Activated CD4-positive, alpha-beta T cell treated with anti-CD3 and anti-CD28 coated beads, Interleukin-2, amount 10 ng/mL, durations not matched to agents 24 days and 14 days (primary cell): Measurements from ENCODE around the gene MRC2. TPM values are rescaled to one million over a fixed set of nuclear protein-coding genes. Genes with fewer than 3 reads are reported as not detected.
"Not testable (repeated sequence)": the region's sequence is repeated elsewhere in the genome, so short reads cannot be mapped to it uniquely, and the experiment has no call there.

Source experiments
- DNase-seq: peaks from one replicate; pipeline ENCODE4 v3.0.0; 2022
- H3K27ac Mint-ChIP-seq: one replicate; pipeline ENCODE4 v1.8.0; 2022; ENCODE audit warnings: mild to moderate bottlenecking, mixed read lengths
- H3K27me3 Mint-ChIP-seq: one replicate; pipeline ENCODE4 v1.8.0; 2022; ENCODE audit warnings: mixed read lengths
- H3K36me3 Mint-ChIP-seq: one replicate; pipeline ENCODE4 v1.8.0; 2022; ENCODE audit warnings: low read depth, mild to moderate bottlenecking, mixed read lengths
- H3K4me1 Mint-ChIP-seq: one replicate; pipeline ENCODE4 v1.8.0; 2021; ENCODE audit warnings: mixed read lengths
- H3K4me3 Mint-ChIP-seq: one replicate; pipeline ENCODE4 v1.8.0; 2022; ENCODE audit warnings: mild to moderate bottlenecking, moderate library complexity, mixed read lengths
- H3K9me3 Mint-ChIP-seq: one replicate; pipeline ENCODE4 v1.8.0; 2021; ENCODE audit warnings: mixed read lengths
- intact Hi-C: fragments of 100-400 bp; cut with micrococcal nuclease; formaldehyde crosslinking; loops from one replicate; pipeline ENCODE4 v1.15.1; 2023
- total RNA-seq: library from RNA; stranded (reverse); gene quantifications from 2 replicates; pipeline ENCODE4 v1.2.3, GENCODE V29; 2022

Gene MRC2
- total RNA-seq, 1 donor from 2014 or later = 2.4 TPM

DNA sequence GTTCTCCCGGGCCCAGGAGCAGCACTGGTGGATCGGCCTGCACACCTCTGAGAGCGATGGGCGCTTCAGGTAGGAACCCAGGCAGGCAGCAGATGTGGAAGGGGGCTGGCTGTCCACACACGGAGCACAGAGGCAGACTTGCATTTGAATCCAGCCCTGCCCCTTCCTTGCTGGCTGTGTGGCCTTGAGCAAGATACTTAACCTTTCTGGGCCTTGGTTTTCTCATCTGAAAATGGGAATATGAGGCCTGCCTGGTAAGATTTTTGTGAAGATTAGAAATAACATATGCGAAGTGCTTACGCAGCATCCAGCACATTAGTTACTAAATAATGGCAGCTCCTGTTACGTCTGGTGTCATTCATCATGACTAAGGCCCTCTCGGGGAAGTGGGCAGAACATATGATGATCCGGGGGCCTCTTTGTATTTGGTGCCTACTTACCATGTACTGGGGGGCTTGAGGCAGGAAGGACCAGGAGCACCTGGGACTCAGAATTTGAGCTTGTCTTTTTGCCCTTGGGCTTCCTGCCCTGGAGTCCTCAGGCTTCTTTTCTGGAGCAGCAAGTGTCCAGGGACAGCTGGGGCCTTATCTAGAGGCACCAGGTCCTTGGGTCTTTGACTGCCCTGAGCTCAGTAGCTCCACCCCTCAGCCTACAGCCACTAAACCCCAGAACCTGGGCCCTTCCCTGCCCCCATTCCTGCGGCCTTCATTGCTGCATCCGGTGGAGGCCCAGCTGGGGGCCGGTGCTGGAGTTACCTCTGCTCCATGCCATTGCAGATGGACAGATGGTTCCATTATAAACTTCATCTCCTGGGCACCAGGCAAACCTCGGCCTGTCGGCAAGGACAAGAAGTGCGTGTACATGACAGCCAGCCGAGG is 53.8 kb downstream of the MRC2 start:
- Mint-ChIP-seq H3K27ac (no peak overlapping the region), H3K27me3 (peaks cover 1% of the 10 kb centered on the region), H3K4me3 (no peak overlapping the region), H3K4me1 (no peaks in the 10 kb centered on the region), H3K9me3 (no peaks in the 10 kb centered on the region), H3K36me3 (no peaks in the 10 kb centered on the region)
- intact Hi-C loops = no loop called here
- DNase-seq = no peak

GRCh38 chr17:62681939-62682381 is 54.5 kb downstream of the MRC2 start:
- no peak for DNase-seq
- no peak overlapping the region for H3K27ac Mint-ChIP-seq
- no peak overlapping the region for H3K4me3 Mint-ChIP-seq
- peaks cover 1% of the 10 kb centered on the region for H3K27me3 Mint-ChIP-seq
- H3K9me3 Mint-ChIP-seq = no peaks in the 10 kb centered on the region
- intact Hi-C loops = no loop called here
- no peaks in the 10 kb centered on the region for H3K36me3 Mint-ChIP-seq
- no peaks in the 10 kb centered on the region for H3K4me1 Mint-ChIP-seq

GRCh38 chr17:62684179-62684578 is 56.7 kb downstream of the MRC2 start:
- intact Hi-C loops = no loop called here
- H3K4me1 Mint-ChIP-seq = no peaks in the 10 kb centered on the region
- peaks cover 1% of the 10 kb centered on the region for H3K27me3 Mint-ChIP-seq
- H3K36me3 Mint-ChIP-seq = no peaks in the 10 kb centered on the region
- H3K27ac Mint-ChIP-seq = no peak overlapping the region
- H3K4me3 Mint-ChIP-seq = no peak overlapping the region
- no peak for DNase-seq
- H3K9me3 Mint-ChIP-seq = no peaks in the 10 kb centered on the region

DNA sequence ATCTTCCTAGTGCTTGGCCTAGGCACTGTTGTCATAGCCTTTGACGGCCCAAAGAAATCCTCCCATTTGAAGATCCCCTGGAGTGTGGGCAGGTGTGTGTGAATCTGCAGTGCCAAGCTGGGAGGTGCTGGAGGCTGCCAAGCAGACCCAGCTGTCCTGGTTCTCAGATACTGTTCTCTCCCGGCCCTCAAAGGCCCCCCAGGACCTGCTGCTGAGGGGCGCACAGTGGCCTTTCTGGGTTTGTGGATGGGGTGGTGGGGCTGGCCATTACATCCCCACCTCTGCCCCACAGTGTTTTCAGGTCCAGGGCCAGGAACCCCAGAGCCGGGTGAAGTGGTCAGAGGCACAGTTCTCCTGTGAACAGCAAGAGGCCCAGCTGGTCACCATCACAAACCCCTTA is 60.5 kb downstream of the MRC2 start:
- Mint-ChIP-seq H3K36me3 (no peaks in the 10 kb centered on the region), H3K9me3 (no peaks in the 10 kb centered on the region), H3K4me3 (no peak overlapping the region), H3K4me1 (no peaks in the 10 kb centered on the region), H3K27me3 (peaks cover 1% of the 10 kb centered on the region), H3K27ac (no peak overlapping the region)
- intact Hi-C loops = no loop called here
- no peak for DNase-seq

DNA sequence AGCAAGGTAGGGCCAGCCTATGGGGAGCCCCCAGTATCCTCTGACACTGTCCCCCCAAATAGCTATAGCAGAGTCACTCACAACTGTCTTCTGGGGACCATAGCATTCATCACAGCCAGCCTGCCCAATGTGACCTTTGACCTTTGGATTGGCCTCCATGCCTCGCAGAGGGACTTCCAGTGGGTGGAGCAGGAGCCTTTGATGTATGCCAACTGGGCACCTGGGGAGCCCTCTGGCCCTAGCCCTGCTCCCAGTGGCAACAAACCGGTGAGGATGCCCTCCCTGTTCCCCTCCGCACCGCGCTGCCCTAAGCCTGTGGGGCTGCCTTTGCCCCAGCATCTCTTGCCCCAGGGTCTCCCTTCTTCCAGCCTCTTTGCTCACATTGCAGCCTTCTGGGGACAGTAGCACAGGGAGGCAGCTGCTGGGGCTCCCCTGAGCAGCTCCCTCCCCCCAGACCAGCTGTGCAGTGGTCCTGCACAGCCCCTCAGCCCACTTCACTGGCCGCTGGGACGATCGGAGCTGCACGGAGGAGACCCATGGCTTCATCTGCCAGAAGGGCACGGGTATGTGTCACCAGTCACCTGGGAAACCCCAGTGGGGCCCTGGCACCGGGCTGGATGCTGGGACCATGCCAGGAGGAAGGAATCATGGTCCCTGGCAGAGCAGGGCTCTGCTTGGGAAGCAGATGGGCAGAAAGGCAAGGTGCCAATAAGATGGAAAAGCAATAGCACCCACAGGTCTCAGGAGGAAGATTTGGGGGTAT is 61.1 kb downstream of the MRC2 start:
- Mint-ChIP-seq H3K4me1 (no peaks in the 10 kb centered on the region), H3K27me3 (peaks cover 1% of the 10 kb centered on the region), H3K36me3 (no peaks in the 10 kb centered on the region), H3K27ac (no peak overlapping the region), H3K4me3 (no peak overlapping the region), H3K9me3 (no peaks in the 10 kb centered on the region)
- intact Hi-C loops = no loop called here
- DNase-seq = no peak

DNA sequence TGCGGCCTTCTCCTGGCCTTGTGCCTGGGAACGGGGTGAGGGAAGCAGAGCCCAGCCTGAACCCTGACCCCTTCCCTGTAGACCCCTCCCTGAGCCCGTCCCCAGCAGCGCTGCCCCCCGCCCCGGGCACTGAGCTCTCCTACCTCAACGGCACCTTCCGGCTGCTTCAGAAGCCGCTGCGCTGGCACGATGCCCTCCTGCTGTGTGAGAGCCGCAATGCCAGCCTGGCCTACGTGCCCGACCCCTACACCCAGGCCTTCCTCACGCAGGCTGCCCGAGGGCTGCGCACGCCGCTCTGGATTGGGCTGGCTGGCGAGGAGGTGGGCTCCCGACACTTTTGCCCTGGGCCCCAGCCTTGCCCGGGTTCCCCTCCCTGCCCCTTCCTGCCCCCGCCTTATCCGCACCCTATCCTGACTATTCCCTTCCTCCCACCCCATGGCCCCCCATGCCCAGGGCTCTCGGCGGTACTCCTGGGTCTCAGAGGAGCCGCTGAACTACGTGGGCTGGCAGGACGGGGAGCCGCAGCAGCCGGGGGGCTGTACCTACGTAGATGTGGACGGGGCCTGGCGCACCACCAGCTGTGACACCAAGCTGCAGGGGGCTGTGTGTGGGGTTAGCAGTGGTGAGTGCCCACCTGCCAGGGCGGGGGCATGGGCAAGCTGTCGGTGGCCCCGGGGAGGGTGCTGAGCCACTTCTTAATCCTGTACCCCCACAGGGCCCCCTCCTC is 62.1 kb downstream of the MRC2 start:
- no peak overlapping the region for H3K4me3 Mint-ChIP-seq
- H3K27ac Mint-ChIP-seq = no peak overlapping the region
- DNase-seq = no peak
- H3K27me3 Mint-ChIP-seq = no peaks in the 10 kb centered on the region
- H3K4me1 Mint-ChIP-seq = no peaks in the 10 kb centered on the region
- H3K9me3 Mint-ChIP-seq = no peaks in the 10 kb centered on the region
- H3K36me3 Mint-ChIP-seq = no peaks in the 10 kb centered on the region
- intact Hi-C loops = no loop called here

DNA sequence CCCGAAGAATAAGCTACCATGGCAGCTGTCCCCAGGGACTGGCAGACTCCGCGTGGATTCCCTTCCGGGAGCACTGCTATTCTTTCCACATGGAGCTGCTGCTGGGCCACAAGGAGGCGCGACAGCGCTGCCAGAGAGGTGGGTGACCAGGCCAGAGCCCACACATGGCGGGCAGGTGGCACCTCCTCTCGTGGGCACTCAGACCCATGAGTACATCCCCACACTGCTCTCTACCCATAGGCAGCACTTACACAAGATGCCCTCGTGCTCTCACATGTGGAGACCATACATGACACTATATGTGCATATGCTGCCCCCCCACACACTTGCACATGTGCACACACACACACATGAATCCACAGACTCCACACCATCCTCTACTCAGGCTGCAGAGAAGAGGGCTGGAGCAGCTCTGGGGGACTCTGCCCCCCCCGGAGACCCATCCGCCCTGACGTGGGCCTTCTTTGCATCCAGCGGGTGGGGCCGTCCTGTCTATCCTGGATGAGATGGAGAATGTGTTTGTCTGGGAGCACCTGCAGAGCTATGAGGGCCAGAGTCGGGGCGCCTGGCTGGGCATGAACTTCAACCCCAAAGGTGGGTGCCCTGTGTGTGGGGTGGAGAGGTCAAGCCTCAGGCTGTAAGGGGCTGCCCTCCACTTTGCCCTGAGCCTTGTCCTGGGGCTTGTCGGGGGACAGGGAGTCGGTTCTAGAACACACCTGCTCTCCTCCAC is 62.9 kb downstream of the MRC2 start:
- intact Hi-C loops = no loop called here
- Mint-ChIP-seq H3K9me3 (no peaks in the 10 kb centered on the region), H3K36me3 (no peaks in the 10 kb centered on the region), H3K4me3 (no peak overlapping the region), H3K27ac (no peak overlapping the region), H3K27me3 (no peaks in the 10 kb centered on the region), H3K4me1 (no peaks in the 10 kb centered on the region)
- DNase-seq = no peak

- H3K9me3 Mint-ChIP-seq, H3K36me3 Mint-ChIP-seq, intact Hi-C loops: not testable (repeated sequence)
These were observed 64.1 kb downstream of the MRC2 start for GRCh38 chr17:62691589-62691915.

DNA sequence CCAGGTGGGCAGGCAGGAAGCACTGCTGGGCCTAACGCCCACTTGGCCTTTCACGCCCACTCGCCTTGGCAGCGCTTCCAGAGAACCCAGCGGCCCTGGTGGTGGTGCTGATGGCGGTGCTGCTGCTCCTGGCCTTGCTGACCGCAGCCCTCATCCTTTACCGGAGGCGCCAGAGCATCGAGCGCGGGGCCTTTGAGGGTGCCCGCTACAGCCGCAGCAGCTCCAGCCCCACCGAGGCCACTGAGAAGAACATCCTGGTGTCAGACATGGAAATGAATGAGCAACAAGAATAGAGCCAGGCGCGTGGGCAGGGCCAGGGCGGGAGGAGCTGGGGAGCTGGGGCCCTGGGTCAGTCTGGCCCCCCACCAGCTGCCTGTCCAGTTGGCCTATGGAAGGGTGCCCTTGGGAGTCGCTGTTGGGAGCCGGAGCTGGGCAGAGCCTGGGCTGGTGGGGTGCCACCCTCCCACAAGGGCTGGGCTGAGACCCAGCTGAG is 64.7 kb downstream of the MRC2 start:
- Mint-ChIP-seq H3K4me1 (no peaks in the 10 kb centered on the region), H3K4me3 (no peak overlapping the region), H3K27me3 (no peaks in the 10 kb centered on the region), H3K9me3 (no peaks in the 10 kb centered on the region), H3K27ac (no peak overlapping the region), H3K36me3 (no peaks in the 10 kb centered on the region)
- intact Hi-C loops = no loop called here
- no peak for DNase-seq

More at GRCh38 chr17:62691589-62691915, 64.1 kb downstream of the MRC2 start:
- not testable (repeated sequence) for H3K4me1 Mint-ChIP-seq, H3K27ac Mint-ChIP-seq, H3K4me3 Mint-ChIP-seq, H3K27me3 Mint-ChIP-seq, DNase-seq

- no peak for DNase-seq
These were observed 65.4 kb downstream of the MRC2 start for GRCh38 chr17:62692721-62693431.

GRCh38 chr17:62693616-62694409 is 66.3 kb downstream of the MRC2 start:
- Mint-ChIP-seq H3K27ac (no peak overlapping the region), H3K36me3 (no peaks in the 10 kb centered on the region), H3K4me1 (no peaks in the 10 kb centered on the region), H3K27me3 (no peaks in the 10 kb centered on the region), H3K4me3 (no peak overlapping the region), H3K9me3 (no peaks in the 10 kb centered on the region)
- DNase-seq = no peak
- intact Hi-C loops = no loop called here

More at GRCh38 chr17:62692721-62693431, 65.4 kb downstream of the MRC2 start:
- intact Hi-C loops = no loop called here
- Mint-ChIP-seq H3K4me1 (no peaks in the 10 kb centered on the region), H3K9me3 (no peaks in the 10 kb centered on the region), H3K4me3 (no peak overlapping the region), H3K36me3 (no peaks in the 10 kb centered on the region), H3K27ac (no peak overlapping the region), H3K27me3 (no peaks in the 10 kb centered on the region)

DNA sequence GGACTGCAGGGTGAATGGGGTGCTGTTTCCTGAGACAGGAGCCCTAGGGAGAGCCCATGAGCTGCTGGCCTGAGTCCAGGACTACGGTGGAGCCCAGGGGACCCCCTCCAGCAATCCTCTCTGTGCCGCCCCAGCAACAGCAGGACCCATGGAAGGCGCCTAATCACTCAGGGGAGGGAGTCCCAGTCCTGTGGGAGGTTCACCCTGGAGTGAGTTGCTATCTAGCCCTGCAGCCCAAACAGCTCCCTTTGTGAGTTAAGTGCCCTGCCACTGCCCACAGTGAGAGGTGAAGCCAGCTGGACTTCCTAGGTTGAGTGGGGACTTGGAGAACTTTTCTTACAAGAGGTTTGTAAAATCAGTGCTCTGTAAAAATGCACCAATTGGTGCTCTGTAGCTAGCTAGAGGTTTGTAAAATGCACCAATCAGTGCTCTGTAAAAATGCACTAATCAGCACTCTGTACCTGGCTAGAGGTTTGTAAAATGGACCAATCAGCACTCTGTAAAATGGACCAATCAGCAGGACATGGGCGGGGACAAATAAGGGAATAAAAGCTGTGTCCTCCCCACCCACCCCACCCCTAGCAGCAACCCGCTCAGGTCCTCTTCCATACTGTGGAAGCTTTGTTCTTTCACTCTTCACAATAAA is 67.7 kb downstream of the MRC2 start:
- H3K27me3 Mint-ChIP-seq, H3K9me3 Mint-ChIP-seq, H3K27ac Mint-ChIP-seq, intact Hi-C loops, DNase-seq, H3K4me3 Mint-ChIP-seq, H3K36me3 Mint-ChIP-seq, H3K4me1 Mint-ChIP-seq: not testable (repeated sequence)
